NCI-H510A treated with DMSO at 0.1 percent for 48 hours (cell line): Measurements from ENCODE around the gene C1QTNF5.

Experiments used
- DNase-seq: peaks from one replicate; lab custom pipeline; 2025; lab: John Stamatoyannopoulos, UW

Gene C1QTNF5

DNA sequence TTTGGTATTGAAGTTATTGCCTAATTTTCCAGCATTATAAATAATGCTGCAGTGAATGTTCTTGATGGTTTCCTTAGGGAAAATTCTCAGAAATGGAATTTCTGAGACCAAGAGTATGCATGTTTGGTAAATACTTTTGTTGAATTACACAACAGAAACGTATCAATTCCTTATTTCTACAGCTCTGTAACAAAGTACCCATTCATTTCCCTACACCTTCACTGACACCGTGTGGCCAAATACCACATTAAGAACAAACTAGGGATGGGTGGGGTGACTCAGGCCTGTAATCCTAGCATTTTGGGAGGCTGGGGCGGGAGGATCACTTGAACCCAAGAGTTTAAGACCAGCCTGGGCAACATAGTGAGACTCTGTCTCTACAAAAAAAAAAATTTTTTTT, 45.5 kb downstream of the C1QTNF5 start:
- DNase-seq, result no peak

- no peak for DNase-seq
Measured at GRCh38 chr11:119293461-119293860, 47.2 kb downstream of the C1QTNF5 start.

DNA sequence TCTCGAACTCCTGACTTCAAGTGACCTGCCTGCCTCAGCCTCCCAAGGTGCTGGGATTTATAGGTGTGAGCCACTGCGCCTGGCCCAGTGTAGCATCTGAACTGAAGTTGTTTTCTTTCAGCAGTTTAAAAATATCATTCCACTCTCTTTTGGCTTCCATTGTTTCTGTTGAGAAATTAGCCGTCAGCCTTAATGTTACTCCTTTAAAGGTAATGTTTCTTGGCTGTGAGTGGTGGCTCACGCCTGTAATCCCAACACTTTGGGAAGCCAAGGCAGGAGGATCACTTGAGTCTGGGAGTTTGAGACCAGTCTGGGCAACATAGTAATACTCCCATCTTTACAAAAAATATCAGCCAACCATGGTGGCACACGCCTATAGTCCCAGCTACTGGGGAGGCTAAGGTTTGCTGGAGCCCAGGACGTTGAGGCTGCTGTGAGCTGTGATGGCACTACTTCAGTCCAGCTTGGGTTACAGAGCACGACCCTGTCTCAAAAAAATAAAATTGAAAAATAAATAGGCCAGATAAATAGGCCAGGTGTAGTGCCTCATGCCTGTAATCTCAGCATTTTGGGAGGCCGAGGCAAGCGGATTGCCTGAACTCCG, 49.7 kb downstream of the C1QTNF5 start:
- DNase-seq, result no peak
